SK-N-SH (cell line): ENCODE data around the gene COL4A6. TPM values are rescaled to one million over a fixed set of nuclear protein-coding genes. Genes with fewer than 3 reads are reported as not detected.

Experiments
- CTCF ChIA-PET: fragments of 300-600, 350-600 bp; formaldehyde crosslinking; extraction: SDS; loops from one replicate; lab custom pipeline; 2021; lab: Yijun Ruan, JAX
- POLR2A ChIA-PET: fragments of 350-600 bp; sonication (Branson Sonifier 250); formaldehyde crosslinking; extraction: SDS; loops from one replicate; lab custom pipeline; 2020; ENCODE audit warnings: antibody characterized with exemption, inconsistent platforms; lab: Yijun Ruan, JAX
- DNase-seq: peaks from one replicate; pipeline ENCODE4 v3.0.0; 2012
- H2AFZ ChIP-seq: fragments of 200-600 bp; sonication (generic); 2 replicates; pipeline ENCODE4 v1.8.1; 2016; ENCODE audit warnings: antibody characterized with exemption, mild to moderate bottlenecking, low read depth
- H3F3A ChIP-seq: fragments of 200-600 bp; sonication (generic); replicated peaks from 2 replicates; pipeline ENCODE3; 2016; ENCODE audit warnings: antibody characterized with exemption, mild to moderate bottlenecking; ENCODE audit not compliant: insufficient read depth
- H3K27ac ChIP-seq, 2 experiments: fragments of 200-500 bp in 1 of 2; fragments of 200-600 bp in 1 of 2; sonication (Bioruptor generic) in 1 of 2; sonication (generic), shearing (Covaris generic) in 1 of 2; 2 replicates each; pipeline versions ENCODE4 v1.5.1 to v1.6.1; 2014 to 2016; ENCODE audit warnings: low read depth in 2 of 2, inconsistent platforms in 1 of 2, low read length in 1 of 2, mild to moderate bottlenecking in 1 of 2, mixed read lengths in 1 of 2
- H3K27me3 ChIP-seq: fragments of 200-600 bp; sonication (generic), shearing (Covaris generic); 2 replicates; pipeline ENCODE4 v1.6.1; 2016; ENCODE audit warnings: mixed run types; ENCODE audit not compliant: insufficient read depth
- H3K36me3 ChIP-seq, 2 experiments: fragments of 200-500 bp in 1 of 2; fragments of 200-600 bp in 1 of 2; sonication (Bioruptor generic) in 1 of 2; sonication (generic) in 1 of 2; replicated peaks in 1 of 2; 2 replicates each; pipeline versions ENCODE3 to v1.5.1; 2014 to 2016; ENCODE audit warnings: low read length in 1 of 2, mild to moderate bottlenecking in 1 of 2; ENCODE audit not compliant: insufficient read depth in 2 of 2, control insufficient read depth in 1 of 2
- H3K4me1 ChIP-seq, 2 experiments: fragments of 200-500 bp in 1 of 2; fragments of 200-600 bp in 1 of 2; sonication (Bioruptor generic) in 1 of 2; sonication (generic), shearing (Covaris generic) in 1 of 2; 2 replicates each; pipeline versions ENCODE4 v1.5.1 to v1.6.1; 2014 to 2016; ENCODE audit warnings: low read depth in 1 of 2, low read length in 1 of 2, mixed run types in 1 of 2; ENCODE audit not compliant: insufficient read depth in 2 of 2, control insufficient read depth in 1 of 2
- H3K4me2 ChIP-seq: fragments of 200-600 bp; sonication (generic), shearing (Covaris generic); 2 replicates; pipeline ENCODE4 v1.6.1; 2017; ENCODE audit warnings: mixed run types
- H3K4me3 ChIP-seq, 2 experiments: fragments of 200-500 bp in 1 of 2; fragments of 200-600 bp in 1 of 2; sonication (Bioruptor generic) in 1 of 2; sonication (generic), shearing (Covaris generic) in 1 of 2; 2 replicates each; pipeline versions ENCODE4 v1.5.1 to v1.8.1; 2014 to 2016; ENCODE audit warnings: low read depth in 2 of 2, inconsistent platforms in 1 of 2, low read length in 1 of 2, mild to moderate bottlenecking in 1 of 2, mixed read lengths in 1 of 2, moderate library complexity in 1 of 2
- H3K79me2 ChIP-seq: fragments of 200-600 bp; sonication (generic); 2 replicates; pipeline ENCODE4 v1.8.1; 2017; ENCODE audit warnings: mild to moderate bottlenecking; ENCODE audit not compliant: insufficient read depth
- H3K9ac ChIP-seq: fragments of 200-600 bp; sonication (generic); 2 replicates; pipeline ENCODE4 v1.6.1; 2017; ENCODE audit warnings: mixed run types
- H3K9me2 ChIP-seq: fragments of 200-600 bp; sonication (generic); 2 replicates; pipeline ENCODE4 v1.6.1; 2017; ENCODE audit warnings: mixed run types
- H3K9me3 ChIP-seq: fragments of 200-600 bp; sonication (generic); 2 replicates; pipeline ENCODE4 v1.6.1; 2017; ENCODE audit warnings: mixed run types, mild to moderate bottlenecking, moderate library complexity
- H4K20me1 ChIP-seq: fragments of 200-600 bp; sonication (generic); 2 replicates; pipeline ENCODE4 v1.6.1; 2017; ENCODE audit warnings: mild to moderate bottlenecking, mixed run types; ENCODE audit not compliant: insufficient read depth
- CHD2 ChIP-seq: fragments of 150-350 bp; IDR thresholded peaks from 2 replicates; pipeline ENCODE4 v1.6.1; 2018; ENCODE audit warnings: low read length; ENCODE audit not compliant: partially characterized antibody
- EZH2phosphoT487 ChIP-seq: fragments of 200-600 bp; sonication (generic); IDR thresholded peaks from 2 replicates; pipeline ENCODE4 v1.6.1; 2017; ENCODE audit warnings: low read depth, mixed run types, mild to moderate bottlenecking, antibody characterized with exemption, moderate library complexity, borderline replicate concordance
- FOSL2 ChIP-seq: IDR thresholded peaks from 2 replicates; pipeline ENCODE4 v1.4.0; 2012; ENCODE audit warnings: low read depth, mild to moderate bottlenecking, moderate library complexity, borderline replicate concordance
- FOXM1 ChIP-seq: IDR thresholded peaks from 2 replicates; pipeline ENCODE4 v1.4.0; 2012; ENCODE audit warnings: low read depth, mild to moderate bottlenecking
- GATA2 ChIP-seq: sonication (generic); formaldehyde crosslinking; IDR thresholded peaks from 2 replicates; pipeline ENCODE4 v1.5.0; 2020; ENCODE audit warnings: mild to moderate bottlenecking, missing genetic modification reagents
- POLR2AphosphoS5 ChIP-seq: IDR thresholded peaks from 2 replicates; pipeline ENCODE4 v1.6.1; 2012; ENCODE audit warnings: low read depth, low read length
- RCOR1 ChIP-seq: fragments of 150-350 bp; IDR thresholded peaks from 2 replicates; pipeline ENCODE4 v1.6.1; 2017; ENCODE audit warnings: antibody characterized with exemption, low read length
- RXRA ChIP-seq: IDR thresholded peaks from 2 replicates; pipeline ENCODE4 v1.4.0; 2012; ENCODE audit warnings: low read depth, mild to moderate bottlenecking, borderline replicate concordance
- SIN3A ChIP-seq: IDR thresholded peaks from 2 replicates; pipeline ENCODE4 v1.6.1; 2012; ENCODE audit warnings: low read depth, mild to moderate bottlenecking, low read length, moderate library complexity, borderline replicate concordance
- SMC3 ChIP-seq: IDR thresholded peaks from 2 replicates; pipeline ENCODE4 v1.6.1; 2012; ENCODE audit warnings: low read depth, low read length, improper control_type of control experiment
- YY1 ChIP-seq: IDR thresholded peaks from 2 replicates; pipeline ENCODE4 v1.4.0; 2012; ENCODE audit warnings: low read depth, mild to moderate bottlenecking
- WGBS: methylation state at CpG from one replicate; pipeline ENCODE4 v1.1.6; 2017; ENCODE audit warnings: low lambda C conversion rate; 5-methylcytosine and 5-hydroxymethylcytosine counted together
- polyA plus RNA-seq, 3 experiments: library from polyadenylated mRNA; depleted of rRNA; stranded (reverse); fragments of >200 nt; gene quantifications; 2 replicates each; pipeline ENCODE4 v1.2.3, GENCODE V29; 2012
- TF ChIP-seq, protein P1 (sequence below): fragments of 150-350 bp; IDR thresholded peaks from 2 replicates; pipeline ENCODE4 v1.6.1; 2017; ENCODE audit warnings: antibody characterized with exemption, low read length, low read depth, borderline replicate concordance
- TF ChIP-seq, protein P2 (sequence below): fragments of 150-350 bp; IDR thresholded peaks from 2 replicates; pipeline ENCODE4 v1.6.1; 2016; ENCODE audit warnings: mild to moderate bottlenecking, low read depth, low read length
- TF ChIP-seq, protein P3 (sequence below): IDR thresholded peaks from 2 replicates; pipeline ENCODE4 v1.4.0; 2012; ENCODE audit warnings: low read depth
- TF ChIP-seq, protein P4 (sequence below): IDR thresholded peaks from 2 replicates; pipeline ENCODE4; 2012
- TF ChIP-seq, protein P5 (sequence below): IDR thresholded peaks from 2 replicates; pipeline ENCODE4 v1.4.0; 2012; ENCODE audit warnings: low read depth, borderline replicate concordance

Gene COL4A6
- polyA plus RNA-seq, 1 of the 3 experiments (the other 2 are of a cell fraction), result not detected

DNA sequence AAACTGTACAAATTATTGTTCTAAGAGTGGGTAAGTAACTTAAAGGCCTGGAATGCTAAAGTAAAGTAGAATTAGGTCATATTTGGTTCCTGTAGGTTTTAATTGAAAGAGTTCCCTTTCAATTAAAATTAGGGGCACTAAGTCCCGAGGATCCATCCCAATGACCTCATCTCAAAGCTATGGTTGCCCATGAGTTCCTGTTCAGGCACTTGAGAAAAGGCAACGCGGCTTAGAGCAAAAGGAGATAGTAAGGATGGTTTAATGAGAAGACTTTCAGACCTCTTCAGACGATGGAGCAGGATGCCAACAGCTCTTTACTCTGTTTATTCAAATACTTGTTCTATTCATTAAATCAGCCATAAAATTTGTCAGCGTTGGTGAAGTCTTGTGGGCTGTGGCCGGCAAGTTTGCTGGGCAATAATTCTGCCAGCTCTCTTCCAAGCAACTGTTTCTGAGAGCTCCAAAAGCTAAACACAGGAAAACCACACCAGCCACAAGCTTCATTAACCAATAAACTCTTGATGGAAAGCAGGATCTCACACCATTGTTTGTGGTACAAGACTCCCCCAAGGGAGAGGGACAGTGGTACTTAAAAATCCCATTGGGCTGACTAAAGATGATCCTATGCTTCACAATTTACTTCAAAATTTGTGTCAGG, 167.4 kb downstream of the COL4A6 start:
- Histone ChIP-seq H3K27ac (no peak overlapping the region), H3K27me3 (peaks cover 6% of the 10 kb centered on the region; the same call in 1 of the 2 replicates), H3K4me2 (no peak overlapping the region), H4K20me1 (no peaks in the 10 kb centered on the region), H2AFZ (no peak overlapping the region), H3K4me3 (no peak overlapping the region), H3K9ac (no peak overlapping the region), H3K79me2 (no peaks in the 10 kb centered on the region), H3K9me3 (no peaks in the 10 kb centered on the region), H3K4me1 (no peaks in the 10 kb centered on the region), H3F3A (no peaks in the 10 kb centered on the region), H3K36me3 (no peaks in the 10 kb centered on the region), H3K9me2 (no peaks in the 10 kb centered on the region)
- POLR2A ChIA-PET, result no interaction called here
- DNase-seq, result no peak
- CTCF ChIA-PET, result no interaction called here
- no peak for TF ChIP-seq CHD2
- TF ChIP-seq, protein P1, sequence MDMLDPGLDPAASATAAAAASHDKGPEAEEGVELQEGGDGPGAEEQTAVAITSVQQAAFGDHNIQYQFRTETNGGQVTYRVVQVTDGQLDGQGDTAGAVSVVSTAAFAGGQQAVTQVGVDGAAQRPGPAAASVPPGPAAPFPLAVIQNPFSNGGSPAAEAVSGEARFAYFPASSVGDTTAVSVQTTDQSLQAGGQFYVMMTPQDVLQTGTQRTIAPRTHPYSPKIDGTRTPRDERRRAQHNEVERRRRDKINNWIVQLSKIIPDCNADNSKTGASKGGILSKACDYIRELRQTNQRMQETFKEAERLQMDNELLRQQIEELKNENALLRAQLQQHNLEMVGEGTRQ, result no peak
- TF ChIP-seq POLR2AphosphoS5, result no peak
- TF ChIP-seq SMC3, result no peak
- TF ChIP-seq EZH2phosphoT487, result no peak
- no peak for TF ChIP-seq FOSL2
- TF ChIP-seq, protein P2, sequence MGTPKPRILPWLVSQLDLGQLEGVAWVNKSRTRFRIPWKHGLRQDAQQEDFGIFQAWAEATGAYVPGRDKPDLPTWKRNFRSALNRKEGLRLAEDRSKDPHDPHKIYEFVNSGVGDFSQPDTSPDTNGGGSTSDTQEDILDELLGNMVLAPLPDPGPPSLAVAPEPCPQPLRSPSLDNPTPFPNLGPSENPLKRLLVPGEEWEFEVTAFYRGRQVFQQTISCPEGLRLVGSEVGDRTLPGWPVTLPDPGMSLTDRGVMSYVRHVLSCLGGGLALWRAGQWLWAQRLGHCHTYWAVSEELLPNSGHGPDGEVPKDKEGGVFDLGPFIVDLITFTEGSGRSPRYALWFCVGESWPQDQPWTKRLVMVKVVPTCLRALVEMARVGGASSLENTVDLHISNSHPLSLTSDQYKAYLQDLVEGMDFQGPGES, result no peak
- TF ChIP-seq FOXM1, result no peak
- TF ChIP-seq YY1, result no peak
- TF ChIP-seq SIN3A, result no peak
- TF ChIP-seq, protein P3, sequence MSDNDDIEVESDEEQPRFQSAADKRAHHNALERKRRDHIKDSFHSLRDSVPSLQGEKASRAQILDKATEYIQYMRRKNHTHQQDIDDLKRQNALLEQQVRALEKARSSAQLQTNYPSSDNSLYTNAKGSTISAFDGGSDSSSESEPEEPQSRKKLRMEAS, result no peak
- TF ChIP-seq, protein P4, sequence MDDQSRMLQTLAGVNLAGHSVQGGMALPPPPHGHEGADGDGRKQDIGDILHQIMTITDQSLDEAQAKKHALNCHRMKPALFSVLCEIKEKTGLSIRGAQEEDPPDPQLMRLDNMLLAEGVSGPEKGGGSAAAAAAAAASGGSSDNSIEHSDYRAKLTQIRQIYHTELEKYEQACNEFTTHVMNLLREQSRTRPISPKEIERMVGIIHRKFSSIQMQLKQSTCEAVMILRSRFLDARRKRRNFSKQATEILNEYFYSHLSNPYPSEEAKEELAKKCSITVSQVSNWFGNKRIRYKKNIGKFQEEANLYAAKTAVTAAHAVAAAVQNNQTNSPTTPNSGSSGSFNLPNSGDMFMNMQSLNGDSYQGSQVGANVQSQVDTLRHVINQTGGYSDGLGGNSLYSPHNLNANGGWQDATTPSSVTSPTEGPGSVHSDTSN, result no peak
- no peak for TF ChIP-seq RCOR1
- TF ChIP-seq RXRA, result no peak
- WGBS, result 17% methylated on average over 6 of the region's 6 CpGs

DNA sequence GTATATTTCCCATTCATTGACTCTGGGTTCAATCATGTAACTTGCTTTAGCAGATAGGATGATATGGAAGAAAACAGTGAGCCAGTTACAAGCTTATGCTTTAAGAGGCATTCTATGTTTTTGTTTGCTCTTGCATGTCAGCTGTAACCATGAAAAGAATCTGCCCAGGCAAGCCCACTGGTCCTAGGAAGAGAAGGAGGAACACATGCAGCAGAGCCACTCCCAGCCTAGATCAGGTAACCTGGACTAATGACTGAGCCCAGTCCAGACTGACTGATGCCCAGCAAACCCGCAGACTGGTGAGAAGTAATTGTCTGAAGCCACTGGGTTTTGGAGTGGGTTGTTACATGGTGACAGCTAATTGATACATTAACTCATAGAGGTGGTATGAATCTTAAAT, 167.9 kb downstream of the COL4A6 start:
- no peaks in the 10 kb centered on the region for H3K9me3 ChIP-seq
- no peak overlapping the region for H3K9ac ChIP-seq
- POLR2A ChIA-PET, result no interaction called here
- CTCF ChIA-PET, result no interaction called here
- no peak overlapping the region for H2AFZ ChIP-seq
- no peak overlapping the region for H3K4me3 ChIP-seq
- no peak overlapping the region for H3K27ac ChIP-seq
- no peaks in the 10 kb centered on the region for H4K20me1 ChIP-seq
- no peak for DNase-seq
- WGBS, result 10% methylated on average over 1 of the region's 1 CpG
- no peaks in the 10 kb centered on the region for H3K79me2 ChIP-seq
- TF ChIP-seq RCOR1, result no peak
- no peak for TF ChIP-seq POLR2AphosphoS5
- TF ChIP-seq, protein P5, sequence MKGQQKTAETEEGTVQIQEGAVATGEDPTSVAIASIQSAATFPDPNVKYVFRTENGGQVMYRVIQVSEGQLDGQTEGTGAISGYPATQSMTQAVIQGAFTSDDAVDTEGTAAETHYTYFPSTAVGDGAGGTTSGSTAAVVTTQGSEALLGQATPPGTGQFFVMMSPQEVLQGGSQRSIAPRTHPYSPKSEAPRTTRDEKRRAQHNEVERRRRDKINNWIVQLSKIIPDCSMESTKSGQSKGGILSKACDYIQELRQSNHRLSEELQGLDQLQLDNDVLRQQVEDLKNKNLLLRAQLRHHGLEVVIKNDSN, result no peak
- TF ChIP-seq GATA2 (CRISPR knock-in tag), result no peak
- TF ChIP-seq RXRA, result no peak
- TF ChIP-seq CHD2, result no peak
- no peaks in the 10 kb centered on the region for H3K9me2 ChIP-seq
- no peak overlapping the region for H3K4me2 ChIP-seq
- H3F3A ChIP-seq, result no peaks in the 10 kb centered on the region
- H3K36me3 ChIP-seq, result no peaks in the 10 kb centered on the region
- H3K27me3 ChIP-seq, result peaks cover 6% of the 10 kb centered on the region; the same call in 1 of the 2 replicates
- no peaks in the 10 kb centered on the region for H3K4me1 ChIP-seq
